ENCODE results near the gene MCTP1. TPM values are rescaled to one million over a fixed set of nuclear protein-coding genes. Genes with fewer than 3 reads are reported as not detected.

Gene MCTP1
- polyA plus RNA-seq, 3 donors = 34.4 to 72.9 (median 55.5) TPM

DNA sequence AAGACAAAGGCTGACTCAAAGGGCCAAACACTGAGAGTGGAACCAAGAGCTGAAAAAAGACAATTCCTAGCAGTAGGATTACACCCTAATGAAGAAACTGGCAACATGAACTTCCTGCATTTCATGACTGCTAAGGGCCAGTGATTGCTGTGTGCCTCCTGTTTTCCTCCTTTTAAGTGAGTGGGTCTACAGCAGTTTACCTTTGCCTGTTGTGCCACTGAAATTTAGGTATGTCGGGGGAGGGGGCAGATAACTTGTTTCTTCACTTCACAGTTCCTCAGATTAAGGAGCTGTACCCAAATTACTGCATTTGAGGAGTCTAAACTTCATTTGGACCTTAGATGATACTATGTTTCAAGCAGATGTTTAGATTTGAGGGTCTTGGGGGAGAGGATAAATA lies 191.7 kb downstream of the MCTP1 start:
- Histone ChIP-seq H3K4me3 (replicated peaks in 1 of 3; ENCODE audit: low read depth in 2 of 3, low read length in 3 of 3) (no peak overlapping the region), H3K4me2 (replicated peaks; ENCODE audit: extremely low read depth, low read length, poor library complexity, severe bottlenecking) (no peak overlapping the region), H4K20me1 (ENCODE audit: insufficient read depth, low read length) (no peaks in the 10 kb centered on the region), H3K4me1 (ENCODE audit: control insufficient read depth in 1 of 2, insufficient read depth in 2 of 2, low read length in 2 of 2) (peaks cover 0 to 2% of the 10 kb centered on the region in 2 donors), H3K79me2 (ENCODE audit: insufficient read depth, low read length) (no peaks in the 10 kb centered on the region), H3K27ac (ENCODE audit: low read depth in 1 of 2, low read length in 2 of 2) (no peak overlapping the region), H3K9ac (ENCODE audit: insufficient read depth, low read length, poor library complexity, severe bottlenecking) (no peak overlapping the region), H2AFZ (ENCODE audit: insufficient read depth, low read depth, low read length, poor library complexity, severe bottlenecking) (no peak overlapping the region), H3K36me3 (replicated peaks in 1 of 2; ENCODE audit: control insufficient read depth in 1 of 2, insufficient read depth in 2 of 2, low read length in 2 of 2) (no peaks in the 10 kb centered on the region), H3K27me3 (ENCODE audit: control insufficient read depth in 2 of 2, insufficient read depth in 2 of 2, low read length in 2 of 2) (no peaks in the 10 kb centered on the region), H3K9me3 (replicated peaks in 1 of 2; ENCODE audit: control insufficient read depth in 1 of 2, insufficient read depth in 1 of 2, low read length in 2 of 2) (peaks cover 0 to 4% of the 10 kb centered on the region in 2 donors)
- Mint-ChIP-seq H3K9me3 (peaks cover 2 to 15% (median 12%) of the 10 kb centered on the region in 7 donors), H3K36me3 (no peaks in the 10 kb centered on the region), H3K4me3 (no peak overlapping the region), H3K27me3 (ENCODE audit: low read depth in 3 of 3) (peaks cover 0 to 1% (median 0%) of the 10 kb centered on the region in 3 donors), H3K27ac (no peak overlapping the region), H3K4me1 (peaks cover 8% of the 10 kb centered on the region)
- no CpG with 5 or more reads among the region's 1 CpG for WGBS (ENCODE audit: insufficient coverage)
- TF ChIP-seq, protein P1, sequence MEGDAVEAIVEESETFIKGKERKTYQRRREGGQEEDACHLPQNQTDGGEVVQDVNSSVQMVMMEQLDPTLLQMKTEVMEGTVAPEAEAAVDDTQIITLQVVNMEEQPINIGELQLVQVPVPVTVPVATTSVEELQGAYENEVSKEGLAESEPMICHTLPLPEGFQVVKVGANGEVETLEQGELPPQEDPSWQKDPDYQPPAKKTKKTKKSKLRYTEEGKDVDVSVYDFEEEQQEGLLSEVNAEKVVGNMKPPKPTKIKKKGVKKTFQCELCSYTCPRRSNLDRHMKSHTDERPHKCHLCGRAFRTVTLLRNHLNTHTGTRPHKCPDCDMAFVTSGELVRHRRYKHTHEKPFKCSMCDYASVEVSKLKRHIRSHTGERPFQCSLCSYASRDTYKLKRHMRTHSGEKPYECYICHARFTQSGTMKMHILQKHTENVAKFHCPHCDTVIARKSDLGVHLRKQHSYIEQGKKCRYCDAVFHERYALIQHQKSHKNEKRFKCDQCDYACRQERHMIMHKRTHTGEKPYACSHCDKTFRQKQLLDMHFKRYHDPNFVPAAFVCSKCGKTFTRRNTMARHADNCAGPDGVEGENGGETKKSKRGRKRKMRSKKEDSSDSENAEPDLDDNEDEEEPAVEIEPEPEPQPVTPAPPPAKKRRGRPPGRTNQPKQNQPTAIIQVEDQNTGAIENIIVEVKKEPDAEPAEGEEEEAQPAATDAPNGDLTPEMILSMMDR (IDR thresholded peaks at IDR 0.05) = no peak
- intact Hi-C loops (cut with micrococcal nuclease) = no loop called here
- DNase-seq = no peak

DNA sequence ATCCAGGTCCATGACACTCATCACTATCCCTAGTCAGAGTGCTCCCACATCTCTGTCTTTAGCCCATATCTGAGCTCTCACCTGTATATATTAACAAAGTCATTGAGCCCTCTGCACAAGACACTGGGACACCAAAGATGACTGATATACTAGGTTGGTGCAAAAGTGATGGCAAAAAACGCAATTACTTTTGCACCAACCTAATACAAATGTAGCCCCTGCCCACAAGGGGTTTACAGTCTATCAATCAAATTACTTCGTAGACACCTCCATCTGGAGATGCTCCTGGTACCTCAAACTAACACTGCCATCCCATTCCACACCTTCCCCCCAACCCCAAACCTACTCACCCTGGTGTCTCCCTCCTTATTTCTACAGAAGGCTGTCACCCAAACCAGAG lies 194.1 kb downstream of the MCTP1 start:
- peaks cover 2 to 15% (median 8%) of the 10 kb centered on the region in 7 donors for H3K9me3 Mint-ChIP-seq
- WGBS (ENCODE audit: insufficient coverage) = 97% methylated on average over 2 of the region's 2 CpGs
- H3K4me3 ChIP-seq (replicated peaks in 1 of 3; ENCODE audit: low read depth in 2 of 3, low read length in 3 of 3) = no peak overlapping the region

More for the DNA sequence above, 194.1 kb downstream of the MCTP1 start:
- Mint-ChIP-seq H3K36me3 (no peaks in the 10 kb centered on the region), H3K27me3 (ENCODE audit: low read depth in 3 of 3) (peaks cover 0 to 1% (median 0%) of the 10 kb centered on the region in 3 donors), H3K27ac (no peak overlapping the region), H3K4me3 (no peak overlapping the region), H3K4me1 (peaks cover 27% of the 10 kb centered on the region)
- Histone ChIP-seq H3K4me1 (ENCODE audit: control insufficient read depth in 1 of 2, insufficient read depth in 2 of 2, low read length in 2 of 2) (peaks cover 14 to 24% of the 10 kb centered on the region in 2 donors), H3K9ac (ENCODE audit: insufficient read depth, low read length, poor library complexity, severe bottlenecking) (no peak overlapping the region), H3K27me3 (ENCODE audit: control insufficient read depth in 2 of 2, insufficient read depth in 2 of 2, low read length in 2 of 2) (no peaks in the 10 kb centered on the region), H2AFZ (ENCODE audit: insufficient read depth, low read depth, low read length, poor library complexity, severe bottlenecking) (no peak overlapping the region), H3K4me2 (replicated peaks; ENCODE audit: extremely low read depth, low read length, poor library complexity, severe bottlenecking) (no peak overlapping the region), H3K36me3 (replicated peaks in 1 of 2; ENCODE audit: control insufficient read depth in 1 of 2, insufficient read depth in 2 of 2, low read length in 2 of 2) (no peaks in the 10 kb centered on the region), H3K9me3 (replicated peaks in 1 of 2; ENCODE audit: control insufficient read depth in 1 of 2, insufficient read depth in 1 of 2, low read length in 2 of 2) (peaks cover 0 to 4% of the 10 kb centered on the region in 2 donors), H3K27ac (ENCODE audit: low read depth in 1 of 2, low read length in 2 of 2) (no peak overlapping the region), H4K20me1 (ENCODE audit: insufficient read depth, low read length) (no peaks in the 10 kb centered on the region), H3K79me2 (ENCODE audit: insufficient read depth, low read length) (no peaks in the 10 kb centered on the region)
- DNase-seq = no peak
- TF ChIP-seq, protein P1 (IDR thresholded peaks at IDR 0.05) = no peak
- intact Hi-C loops (cut with micrococcal nuclease) = no loop called here
